OCI-LY3 (cell line): ENCODE data around the gene ANKRD37.

Experiments
- H2AFZ ChIP-seq: fragments of 200-600, 300-600 bp; shearing (Covaris generic); 2 replicates; pipeline ENCODE4 v1.6.0; 2014; ENCODE audit warnings: antibody characterized with exemption, low read depth, low read length
- H3K27ac ChIP-seq: fragments of 200-600, 300-600 bp; sonication (generic); 2 replicates; pipeline ENCODE4 v1.5.1; 2014; ENCODE audit warnings: mild to moderate bottlenecking, low read length, moderate library complexity, mixed read lengths
- H3K27me3 ChIP-seq: fragments of 200-600, 300-600 bp; sonication (generic); 2 replicates; pipeline ENCODE4 v1.6.1; 2014; ENCODE audit warnings: low read depth, low read length, mixed read lengths
- H3K36me3 ChIP-seq: fragments of 200-600, 300-600 bp; sonication (generic); replicated peaks from 2 replicates; pipeline ENCODE3; 2014; ENCODE audit warnings: low read depth, low read length, mixed read lengths
- H3K4me1 ChIP-seq: fragments of 300-600, 200-600 bp; sonication (generic); 2 replicates; pipeline ENCODE4 v1.6.1; 2014; ENCODE audit warnings: low read length, mixed read lengths
- H3K4me2 ChIP-seq: fragments of 200-600, 300-600 bp; sonication (generic); 2 replicates; pipeline ENCODE4 v1.6.1; 2014; ENCODE audit warnings: low read length, mixed read lengths
- H3K4me3 ChIP-seq: fragments of 300-600, 200-600 bp; sonication (generic); 2 replicates; pipeline ENCODE4 v1.5.1; 2014; ENCODE audit warnings: antibody characterized with exemption, mild to moderate bottlenecking, low read length, moderate library complexity
- H3K79me2 ChIP-seq: fragments of 300-600, 200-600 bp; shearing (Covaris generic); 2 replicates; pipeline ENCODE4 v1.6.1; 2014; ENCODE audit warnings: mild to moderate bottlenecking, low read length, mixed read lengths
- H3K9ac ChIP-seq: fragments of 300-600, 200-600 bp; shearing (Covaris generic); 2 replicates; pipeline ENCODE4 v1.6.0; 2014; ENCODE audit warnings: mild to moderate bottlenecking, low read length, moderate library complexity
- H3K9me3 ChIP-seq: fragments of 200-600, 300-600 bp; shearing (Covaris generic); 2 replicates; pipeline ENCODE4 v1.6.1; 2014; ENCODE audit warnings: low read length, mixed read lengths; ENCODE audit not compliant: insufficient read depth
- H4K20me1 ChIP-seq: fragments of 200-600, 300-600 bp; sonication (generic); 2 replicates; pipeline ENCODE4 v1.6.1; 2016; ENCODE audit warnings: low read length, mixed read lengths; ENCODE audit not compliant: insufficient read depth
- CTCF ChIP-seq: fragments of 200-600, 300-600 bp; sonication (generic); IDR thresholded peaks from 2 replicates; pipeline ENCODE4 v1.5.1; 2014; ENCODE audit warnings: antibody characterized with exemption, low read length, low read depth
- EZH2phosphoT487 ChIP-seq: fragments of 200-600 bp; shearing (Covaris generic); IDR thresholded peaks from 2 replicates; pipeline ENCODE4 v1.6.1; 2018; ENCODE audit warnings: antibody characterized with exemption, mixed run types, low read depth

Gene ANKRD37

DNA sequence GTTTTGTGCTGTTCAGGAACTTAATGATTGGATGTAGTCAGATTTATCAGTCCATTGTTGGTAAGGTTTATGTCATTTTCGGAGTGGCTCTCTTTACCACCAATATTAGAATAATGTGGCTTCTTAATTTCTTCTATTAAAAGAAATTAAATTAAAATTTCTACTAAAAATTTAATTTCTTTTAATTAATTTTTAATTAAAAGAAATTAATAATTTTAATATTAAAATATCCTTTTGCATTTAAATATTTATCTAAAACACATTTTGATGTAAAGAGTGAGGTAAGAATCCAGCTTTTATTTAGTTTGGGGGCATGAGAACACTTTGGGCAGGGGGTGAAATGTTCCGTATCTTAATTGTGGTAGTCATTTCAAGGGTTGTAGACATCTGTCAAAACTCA is 44.8 kb downstream of the ANKRD37 start:
- TF ChIP-seq CTCF (no peak), EZH2phosphoT487 (no peak)

DNA sequence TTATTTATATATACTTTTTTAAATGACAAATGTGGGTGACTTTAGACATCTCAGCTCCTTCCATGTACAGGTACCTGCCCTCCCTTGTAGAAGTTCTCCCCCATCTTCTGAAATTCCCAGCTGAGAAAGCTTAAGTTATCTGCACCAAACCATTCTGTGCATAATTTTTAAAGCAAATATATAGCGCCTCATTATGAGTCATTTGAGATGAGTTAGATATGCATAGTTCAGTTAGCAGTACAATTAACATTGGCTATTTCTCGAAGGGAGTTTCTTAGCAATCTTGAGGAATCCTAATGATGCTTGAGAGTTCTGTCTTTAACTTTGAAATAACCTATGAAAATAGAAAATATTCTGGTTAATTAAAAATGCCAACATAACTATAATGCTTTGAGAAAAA is 48.6 kb downstream of the ANKRD37 start:
- Histone ChIP-seq H3K4me1 (no peaks in the 10 kb centered on the region), H3K27ac (no peak overlapping the region), H3K4me3 (no peak overlapping the region), H3K4me2 (no peak overlapping the region), H3K79me2 (no peaks in the 10 kb centered on the region), H2AFZ (no peak overlapping the region), H3K9ac (no peak overlapping the region), H3K27me3 (no peaks in the 10 kb centered on the region), H4K20me1 (no peaks in the 10 kb centered on the region), H3K9me3 (no peaks in the 10 kb centered on the region), H3K36me3 (no peaks in the 10 kb centered on the region)
- TF ChIP-seq EZH2phosphoT487, result no peak
- no peak for TF ChIP-seq CTCF

More for the DNA sequence above, 44.8 kb downstream of the ANKRD37 start:
- H3K79me2 ChIP-seq, result no peaks in the 10 kb centered on the region
- H3K9ac ChIP-seq, result no peak overlapping the region
- no peaks in the 10 kb centered on the region for H3K9me3 ChIP-seq
- H3K4me1 ChIP-seq, result no peaks in the 10 kb centered on the region
- no peak overlapping the region for H3K4me3 ChIP-seq
- H3K27me3 ChIP-seq, result no peaks in the 10 kb centered on the region
- no peaks in the 10 kb centered on the region for H4K20me1 ChIP-seq
- no peak overlapping the region for H3K4me2 ChIP-seq
- no peak overlapping the region for H3K27ac ChIP-seq
- no peaks in the 10 kb centered on the region for H3K36me3 ChIP-seq
- H2AFZ ChIP-seq, result no peak overlapping the region
